Endothelial cell (in vitro differentiated cells): Measurements from ENCODE around the gene NAPG. TPM values are rescaled to one million over a fixed set of nuclear protein-coding genes. Genes with fewer than 3 reads are reported as not detected.
"Not testable (repeated sequence)": the region's sequence is repeated elsewhere in the genome, so short reads cannot be mapped to it uniquely, and the experiment has no call there.

ENCODE experiments used
- DNase-seq: peaks from one replicate; pipeline ENCODE4 v3.0.0; 2021; ENCODE audit warnings: low spot score
- H3K27ac Mint-ChIP-seq: one replicate; pipeline ENCODE4 v1.8.0; 2021; ENCODE audit warnings: mixed read lengths, inconsistent platforms; ENCODE audit not compliant: unreplicated experiment
- H3K27me3 Mint-ChIP-seq: one replicate; pipeline ENCODE4 v1.8.0; 2021; ENCODE audit warnings: mild to moderate bottlenecking, moderate library complexity, mixed read lengths, inconsistent platforms; ENCODE audit not compliant: unreplicated experiment
- H3K36me3 Mint-ChIP-seq: one replicate; pipeline ENCODE4 v1.8.0; 2021; ENCODE audit warnings: mild to moderate bottlenecking, low read depth, mixed read lengths, inconsistent platforms; ENCODE audit not compliant: unreplicated experiment
- H3K4me1 Mint-ChIP-seq: one replicate; pipeline ENCODE4 v1.8.0; 2021; ENCODE audit warnings: mild to moderate bottlenecking, mixed read lengths, inconsistent platforms; ENCODE audit not compliant: unreplicated experiment
- H3K4me3 Mint-ChIP-seq: one replicate; pipeline ENCODE4 v1.8.0; 2021; ENCODE audit warnings: mild to moderate bottlenecking, mixed read lengths, inconsistent platforms; ENCODE audit not compliant: unreplicated experiment
- H3K9me3 Mint-ChIP-seq: one replicate; pipeline ENCODE4 v1.8.0; 2021; ENCODE audit warnings: mixed read lengths, inconsistent platforms; ENCODE audit not compliant: unreplicated experiment
- total RNA-seq: library from RNA; stranded (reverse); fragmentation: NEBNext Ultra II Directional; extraction: Animal tissue kit (Norgen Biotek cat#: 25700); gene quantifications from one replicate; pipeline ENCODE4 v1.2.1, GENCODE V29; 2021; ENCODE audit not compliant: unreplicated experiment

Gene NAPG
- total RNA-seq, 1 donor from 2014 or later = 33.6 TPM

DNA sequence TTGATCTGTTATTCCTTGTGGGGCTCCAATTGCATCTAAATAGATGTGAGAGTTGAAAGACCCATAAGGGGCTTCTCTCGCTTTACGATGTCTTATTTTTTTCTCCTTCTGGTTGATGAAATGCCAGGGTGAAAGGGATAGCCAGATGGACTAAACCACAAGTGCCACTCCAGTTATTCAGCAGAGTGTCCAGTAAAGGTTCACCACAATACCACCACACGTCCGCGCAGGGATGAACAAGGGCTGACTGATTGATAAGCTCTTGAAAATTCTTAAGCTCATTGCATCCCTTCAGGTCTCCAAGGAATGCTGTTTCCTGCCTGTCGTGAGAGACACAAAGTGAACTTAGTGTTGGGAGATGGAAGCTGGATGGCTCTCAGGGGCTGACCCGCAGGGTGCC, 74.9 kb downstream of the NAPG start:
- not testable (repeated sequence) for DNase-seq, H3K27me3 Mint-ChIP-seq, H3K9me3 Mint-ChIP-seq, H3K4me3 Mint-ChIP-seq, H3K27ac Mint-ChIP-seq, H3K4me1 Mint-ChIP-seq
- H3K36me3 Mint-ChIP-seq = peaks cover 13% of the 10 kb centered on the region

Other genes starting within 250 kb of the NAPG start
- 3.1 TPM for gene APCDD1, start 71.4 kb upstream of the NAPG start, total RNA-seq